Erythroblast (primary cell): ENCODE results near the gene ZNF546.
A peak's percentile ranks its signal among the peaks of the same experiment; 100 is the strongest.
"Not testable (repeated sequence)": the region's sequence is repeated elsewhere in the genome, so short reads cannot be mapped to it uniquely, and the experiment has no call there.

Experiments
- DNase-seq, 2 experiments: peaks; one replicate each; lab custom pipeline; 2025; lab: John Stamatoyannopoulos, UW
- GATA1 ChIP-seq: IDR thresholded peaks from 2 replicates; pipeline ENCODE4 v1.6.1; 2011; ENCODE audit warnings: low read depth, mild to moderate bottlenecking, control low read depth, low read length, moderate library complexity
- POLR2A ChIP-seq: IDR thresholded peaks from 2 replicates; pipeline ENCODE4 v1.6.1; 2011; ENCODE audit warnings: mild to moderate bottlenecking, low read length

The ZNF546 gene

DNA sequence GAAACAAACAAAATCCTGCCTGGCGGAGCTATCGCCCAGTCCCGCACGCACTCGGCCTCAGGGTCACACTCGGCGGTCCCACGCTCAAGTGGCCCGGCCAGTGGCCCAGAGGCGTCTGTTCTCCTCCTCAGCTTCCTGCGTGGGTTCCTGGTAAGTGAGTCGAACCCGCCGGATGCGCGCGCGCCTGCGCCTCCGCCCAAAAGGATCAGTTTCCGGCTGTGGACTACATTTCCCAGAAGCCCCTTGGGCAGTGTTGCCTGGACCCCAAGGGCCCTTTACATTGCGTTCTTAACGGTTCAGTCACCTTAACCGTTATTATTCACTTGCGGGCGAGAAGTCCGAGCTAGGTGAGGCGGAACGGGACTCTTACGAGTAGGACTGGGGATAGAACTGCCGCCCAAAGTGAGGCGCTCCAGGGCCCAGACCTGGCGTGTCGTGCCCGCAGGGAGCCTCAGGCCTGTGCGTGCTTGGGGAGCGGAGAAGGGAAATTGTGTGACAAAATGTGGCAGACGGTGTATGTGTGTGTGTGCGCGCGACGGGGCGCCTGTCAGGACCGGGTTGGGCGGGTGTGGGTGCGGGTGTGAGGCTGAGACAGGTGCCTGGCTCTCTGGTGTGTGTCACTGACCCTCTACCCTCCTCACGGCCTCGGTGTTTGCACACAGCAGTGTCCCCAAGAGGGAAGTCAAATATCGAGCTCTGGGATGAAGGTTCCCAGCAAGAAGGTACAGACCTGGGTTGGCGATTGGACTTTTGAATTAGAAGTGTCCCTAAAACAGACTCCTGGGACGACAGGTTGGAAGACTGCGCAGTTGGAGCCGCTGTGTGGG is at the start of gene ZNF546:
ZNF546 (plus strand) TSS at position 250 of the 827 bp plus-strand sequence. CDS start 1,267 bp downstream, outside the sequence.
- peak; percentile 87 to 91 for DNase-seq
- TF ChIP-seq GATA1 = no peak
- TF ChIP-seq POLR2A = peak; percentile 92

GRCh38 chr19:39949026-39949747 is 47.7 kb upstream of the ZNF546 start:
- no peak for DNase-seq
- TF ChIP-seq GATA1 (no peak), POLR2A (no peak)

GRCh38 chr19:39951065-39951650 is 45.7 kb upstream of the ZNF546 start:
- no peak for DNase-seq
- TF ChIP-seq GATA1 (no peak), POLR2A (no peak)

- TF ChIP-seq POLR2A (no peak), GATA1 (no peak)
These were observed 45.2 kb upstream of the ZNF546 start for GRCh38 chr19:39951686-39952085.

DNA sequence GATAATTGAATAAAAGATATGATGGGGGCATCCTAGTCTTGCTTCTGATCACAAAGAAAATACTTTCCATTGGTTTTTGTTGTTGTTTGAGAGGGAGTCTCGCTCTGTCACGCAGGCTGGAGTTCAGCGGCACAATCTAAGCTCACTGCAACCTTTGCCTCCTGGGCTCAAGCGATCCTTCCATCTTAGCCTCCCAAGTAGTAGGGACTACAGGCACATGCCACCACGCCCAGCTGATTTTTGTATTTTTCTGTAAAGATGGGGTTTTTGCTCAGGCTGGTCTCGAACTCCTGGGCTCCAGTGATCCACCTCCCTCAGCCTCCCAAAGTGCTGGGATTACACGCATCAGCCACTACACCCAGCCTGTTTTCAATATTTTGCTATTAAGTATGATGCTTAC is 42.9 kb upstream of the ZNF546 start:
- TF ChIP-seq GATA1 (no peak), POLR2A (no peak)
- DNase-seq = no peak

More at GRCh38 chr19:39951686-39952085, 45.2 kb upstream of the ZNF546 start:
- DNase-seq = no peak

- not testable (repeated sequence) for DNase-seq
These were observed 39.0 kb upstream of the ZNF546 start for GRCh38 chr19:39957886-39958285.

DNA sequence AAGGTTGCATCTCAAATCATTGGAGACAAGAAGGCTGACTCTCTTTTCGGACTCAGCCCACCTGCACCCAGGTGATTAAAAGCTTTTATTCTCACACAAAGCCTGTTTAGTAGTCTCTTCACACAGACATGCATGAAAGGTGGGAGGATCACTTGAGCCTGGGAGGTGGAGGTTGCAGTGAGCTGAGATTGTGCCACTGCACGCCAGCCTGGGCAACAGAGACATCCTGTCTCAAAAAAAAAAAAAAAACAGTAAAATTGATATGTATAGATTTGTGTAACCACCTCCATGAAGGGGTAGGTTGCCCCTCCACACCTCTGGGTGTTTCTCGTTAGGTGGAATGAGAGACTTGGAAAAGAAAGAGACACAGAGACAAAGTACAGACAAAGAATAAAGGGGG is 37.9 kb upstream of the ZNF546 start:
- DNase-seq = not testable (repeated sequence)

- DNase-seq = not testable (repeated sequence)
These were observed 37.5 kb upstream of the ZNF546 start for GRCh38 chr19:39959407-39959806.

DNA sequence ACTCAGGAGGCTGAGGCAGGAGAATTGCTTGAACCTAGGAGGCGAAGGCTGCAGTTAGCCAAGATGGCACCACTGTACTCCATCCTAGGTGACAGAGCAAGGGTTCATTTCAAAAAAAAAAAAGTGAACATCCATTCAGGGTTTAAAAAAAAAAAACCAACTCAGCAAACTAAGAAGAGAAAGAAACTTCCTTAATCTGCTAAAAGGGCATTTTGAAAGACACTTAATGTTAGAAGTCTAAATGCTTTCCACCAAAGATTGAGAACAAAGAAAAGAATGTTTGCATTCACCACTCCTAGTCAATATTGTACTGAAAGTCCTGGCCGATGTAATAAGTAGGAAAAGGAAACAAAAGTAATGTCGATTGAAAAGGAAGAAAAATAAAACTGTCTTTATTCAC is 33.0 kb upstream of the ZNF546 start:
- no peak for DNase-seq
- no peak for TF ChIP-seq POLR2A
- no peak for TF ChIP-seq GATA1

DNA sequence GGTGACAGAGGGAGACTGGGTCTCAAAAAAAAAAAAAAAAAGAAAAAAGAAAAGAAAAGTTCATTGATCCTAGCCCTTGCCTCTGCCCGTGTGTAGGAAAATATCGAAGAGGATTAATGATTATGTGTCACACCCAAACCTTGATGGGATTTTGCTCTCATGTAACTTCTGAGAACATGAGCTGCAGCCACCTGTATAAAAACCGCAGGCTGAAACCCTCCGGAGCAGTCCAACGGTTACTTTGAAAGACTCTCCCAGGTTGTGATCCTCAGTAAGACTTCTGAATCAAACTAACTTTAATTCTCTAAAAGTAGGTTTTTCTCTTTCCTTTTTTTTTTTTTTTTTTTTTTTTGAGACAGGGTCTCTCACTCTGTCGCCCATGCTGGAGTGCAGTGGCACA is 30.2 kb upstream of the ZNF546 start:
- no peak for DNase-seq
- no peak for TF ChIP-seq POLR2A
- no peak for TF ChIP-seq GATA1

DNA sequence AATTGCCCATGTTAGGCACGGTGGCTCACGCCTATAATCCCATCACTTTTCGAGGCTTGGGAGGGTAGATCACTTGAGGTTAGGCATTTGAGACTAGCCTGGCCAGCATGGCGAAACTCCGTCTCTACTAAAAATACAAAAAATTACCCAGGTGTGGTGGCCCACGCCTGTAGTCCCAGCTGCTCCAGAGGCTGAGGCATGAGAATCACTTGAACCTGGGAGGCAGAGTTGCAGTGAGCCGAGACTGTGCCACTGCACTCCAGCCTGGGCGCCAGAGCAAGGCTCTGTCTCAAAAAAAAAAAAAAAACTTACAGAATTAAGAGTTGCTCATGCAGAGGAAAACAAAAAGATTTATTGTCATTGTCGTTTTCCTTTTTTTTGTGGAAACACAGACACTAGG is 29.3 kb upstream of the ZNF546 start:
- no peak for TF ChIP-seq GATA1
- no peak for TF ChIP-seq POLR2A
- DNase-seq = no peak

- DNase-seq = no peak
- TF ChIP-seq GATA1 = no peak
- no peak for TF ChIP-seq POLR2A
These were observed 28.1 kb upstream of the ZNF546 start for GRCh38 chr19:39968789-39969188.

GRCh38 chr19:39969266-39969665 is 27.6 kb upstream of the ZNF546 start:
- no peak for DNase-seq
- TF ChIP-seq GATA1 (no peak), POLR2A (no peak)

DNA sequence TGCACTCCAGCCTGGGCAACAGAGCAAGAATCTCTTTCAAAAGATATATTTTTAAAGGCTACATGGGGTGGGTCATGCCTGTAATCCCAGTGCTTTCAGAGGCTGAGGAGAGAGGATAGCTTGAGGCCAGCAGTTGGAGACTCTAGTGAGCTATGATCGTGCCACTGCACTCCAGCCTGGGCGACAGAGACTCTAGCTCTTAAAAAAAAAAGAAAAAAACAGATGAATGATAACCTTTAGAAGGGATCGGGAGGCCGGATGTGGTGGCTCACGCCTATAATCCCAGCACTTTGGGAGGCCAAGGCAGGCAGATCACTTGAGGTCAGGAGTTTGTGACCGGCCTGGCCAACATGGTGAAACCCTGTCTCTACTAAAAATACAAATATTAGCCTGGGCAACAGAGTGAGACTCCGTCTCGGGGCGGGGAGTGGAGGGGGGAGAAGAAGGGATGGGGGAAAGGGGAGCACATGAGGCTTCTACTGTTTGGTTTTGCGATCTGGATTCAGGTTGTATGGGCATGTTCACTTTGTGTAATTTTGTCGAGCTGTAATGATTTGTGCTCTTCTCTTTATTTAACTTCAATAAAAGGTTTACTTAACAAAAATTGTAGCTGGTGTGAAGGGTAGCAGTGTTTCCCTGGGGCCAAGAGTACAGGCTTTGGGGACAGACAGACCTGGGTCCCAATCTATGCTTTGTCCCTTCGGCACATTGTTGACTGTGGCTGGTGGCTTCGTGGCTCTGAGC is 27.0 kb upstream of the ZNF546 start:
- DNase-seq = no peak
- TF ChIP-seq POLR2A (no peak), GATA1 (no peak)
